Measurements from ENCODE around the gene SSUH2. TPM values are rescaled to one million over a fixed set of nuclear protein-coding genes. Genes with fewer than 3 reads are reported as not detected.

SSUH2 gene
- total and polyA plus RNA-seq, 12 donors = 0.78 to 6.1 (median 1.7) TPM

GRCh38 chr3:8632402-8633237 lies 12.0 kb downstream of the SSUH2 start:
- intact Hi-C loops (cut with DNase I) = no loop called here
- Histone ChIP-seq H3K9me3 (peaks cover 0 to 6% (median 0%) of the 10 kb centered on the region in 11 donors), H3K27me3 (no peaks in the 10 kb centered on the region), H3K4me1 (peaks cover 0 to 16% (median 0%) of the 10 kb centered on the region in 9 donors), H3K36me3 (no peaks in the 10 kb centered on the region), H3K27ac (no peak overlapping the region), H3K4me3 (no peak overlapping the region)
- WGBS, 2 donors = 91 to 93% methylated on average over 7 of the region's 7 CpGs
- TF ChIP-seq CTCF (IDR thresholded peaks at IDR 0.05) = no peak
- DNase-seq (no peak), ATAC-seq (no peak)

- DNase-seq (no peak), ATAC-seq (no peak)
Observed at GRCh38 chr3:8631661-8632060, 12.9 kb downstream of the SSUH2 start.

GRCh38 chr3:8629151-8630021 lies 15.2 kb downstream of the SSUH2 start:
- no peak overlapping the region for H3K4me3 ChIP-seq
- intact Hi-C loops (cut with DNase I) = loop anchor here in 1 of 10 donors (10.0 kb wide), 1 partner anchor 305 kb away; no protein-coding TSS in a partner anchor
- peaks cover 0 to 10% (median 0%) of the 10 kb centered on the region in 9 donors for H3K4me1 ChIP-seq
- H3K27me3 ChIP-seq = no peaks in the 10 kb centered on the region
- H3K27ac ChIP-seq = no peak overlapping the region
- no peak for TF ChIP-seq CTCF (IDR thresholded peaks at IDR 0.05)
- no peaks in the 10 kb centered on the region for H3K36me3 ChIP-seq
- 86 to 97% methylated on average over 16 of the region's 16 CpGs for WGBS, 2 donors
- ATAC-seq = peak in 2 of 8 donors; percentile 61 to 64
- H3K9me3 ChIP-seq = no peaks in the 10 kb centered on the region
- DNase-seq = no peak

More at GRCh38 chr3:8631661-8632060, 12.9 kb downstream of the SSUH2 start:
- Histone ChIP-seq H3K27me3 (no peaks in the 10 kb centered on the region), H3K4me1 (peaks cover 0 to 10% (median 0%) of the 10 kb centered on the region in 9 donors), H3K4me3 (no peak overlapping the region), H3K36me3 (no peaks in the 10 kb centered on the region), H3K27ac (no peak overlapping the region), H3K9me3 (peaks cover 0 to 6% (median 0%) of the 10 kb centered on the region in 11 donors)
- TF ChIP-seq CTCF (IDR thresholded peaks at IDR 0.05) = no peak
- intact Hi-C loops (cut with DNase I) = no loop called here
- WGBS, 2 donors = 57 to 63% methylated on average over 4 of the region's 4 CpGs

- H3K27me3 ChIP-seq = no peaks in the 10 kb centered on the region
- 98% methylated on average over 5 of the region's 5 CpGs for WGBS, 2 donors
- TF ChIP-seq CTCF (IDR thresholded peaks at IDR 0.05) = no peak
- peaks cover 0 to 19% (median 5%) of the 10 kb centered on the region in 9 donors for H3K4me1 ChIP-seq
- intact Hi-C loops (cut with DNase I) = loop anchor here in 1 of 10 donors (10.0 kb wide), 1 partner anchor 303 kb away; no protein-coding TSS in a partner anchor
- ATAC-seq = no peak
- H3K36me3 ChIP-seq = no peaks in the 10 kb centered on the region
- DNase-seq = no peak
- no peak overlapping the region for H3K4me3 ChIP-seq
- no peak overlapping the region for H3K27ac ChIP-seq
- no peaks in the 10 kb centered on the region for H3K9me3 ChIP-seq
Observed at GRCh38 chr3:8627949-8628348, 16.6 kb downstream of the SSUH2 start.

Data from heart right ventricle (tissue), 16 donors.